Cardiac septum (tissue), 1 donor: Measurements from ENCODE around the gene MRPS31. TPM values are rescaled to one million over a fixed set of nuclear protein-coding genes. Genes with fewer than 3 reads are reported as not detected.

Source experiments
- DNase-seq: peaks from one replicate; pipeline ENCODE4 v3.0.0-alpha.2; 2020; ENCODE audit warnings: low spot score
- intact Hi-C: fragments of 100-400 bp; cut with DNase I; formaldehyde crosslinking; loops from one replicate; pipeline ENCODE4 v1.14.0; 2022
- long read RNA-seq: library from polyadenylated mRNA; unstranded; transcript quantifications from one replicate; pipeline ENCODE4 v2.0.0, GENCODE V29; 2021
- total RNA-seq: library from RNA; stranded (reverse); fragmentation: NEBNext Ultra II Directional; extraction: Animal tissue kit (Norgen Biotek cat#: 25700); gene quantifications from one replicate; pipeline ENCODE4 v1.2.1, GENCODE V29; 2021
- donor health status: DM: no; HTN: no; CAD: no.

The MRPS31 gene
- 22.5 TPM for total RNA-seq
- long read RNA-seq, transcript MRPS31-201 (7 exons, 1,462 nt) = major isoform, 39 of 51 reads
- long read RNA-seq, partial matches to known transcripts = 10 of 51 reads
- long read RNA-seq, other reads (novel, unspliced or antisense) = 1 of 51 reads

- peak; percentile 98 for DNase-seq
- intact Hi-C loops = no loop called here
Measured at GRCh38 chr13:40770934-40771618, at the start of gene MRPS31. Gene MRPS31 (minus strand): TSS chr13:40771190. CDS start chr13:40771136, 54 bp downstream.

GRCh38 chr13:40819797-40820315 lies 48.9 kb upstream of the MRPS31 start:
- no peak for DNase-seq
- intact Hi-C loops = no loop called here

GRCh38 chr13:40818926-40819325 lies 47.9 kb upstream of the MRPS31 start:
- intact Hi-C loops = no loop called here
- DNase-seq = no peak

- no peak for DNase-seq
- intact Hi-C loops = no loop called here
Measured at GRCh38 chr13:40814803-40815202, 43.8 kb upstream of the MRPS31 start.

GRCh38 chr13:40813667-40814454 lies 42.9 kb upstream of the MRPS31 start:
- DNase-seq = no peak
- intact Hi-C loops = no loop called here

GRCh38 chr13:40812724-40813445 lies 41.9 kb upstream of the MRPS31 start:
- no peak for DNase-seq
- intact Hi-C loops = no loop called here

- intact Hi-C loops = no loop called here
- DNase-seq = no peak
Measured at GRCh38 chr13:40812102-40812501, 41.1 kb upstream of the MRPS31 start.

GRCh38 chr13:40809471-40809870 lies 38.5 kb upstream of the MRPS31 start:
- intact Hi-C loops = no loop called here
- DNase-seq = no peak

- no peak for DNase-seq
- intact Hi-C loops = no loop called here
Measured at GRCh38 chr13:40806241-40806640, 35.3 kb upstream of the MRPS31 start.

GRCh38 chr13:40803316-40803715 lies 32.3 kb upstream of the MRPS31 start:
- intact Hi-C loops = no loop called here
- no peak for DNase-seq

GRCh38 chr13:40801255-40802217 lies 30.5 kb upstream of the MRPS31 start:
- intact Hi-C loops = no loop called here
- DNase-seq = no peak

- DNase-seq = no peak
- intact Hi-C loops = no loop called here
Measured at GRCh38 chr13:40800559-40800958, 29.6 kb upstream of the MRPS31 start.

GRCh38 chr13:40799508-40799907 lies 28.5 kb upstream of the MRPS31 start:
- no peak for DNase-seq
- intact Hi-C loops = no loop called here

GRCh38 chr13:40798380-40798779 lies 27.4 kb upstream of the MRPS31 start:
- intact Hi-C loops = no loop called here
- DNase-seq = no peak

- intact Hi-C loops = no loop called here
- no peak for DNase-seq
Measured at GRCh38 chr13:40796649-40797048, 25.7 kb upstream of the MRPS31 start.

- no peak for DNase-seq
- intact Hi-C loops = no loop called here
Measured at GRCh38 chr13:40794414-40795368, 23.7 kb upstream of the MRPS31 start.

GRCh38 chr13:40793339-40793738 lies 22.3 kb upstream of the MRPS31 start:
- no peak for DNase-seq
- intact Hi-C loops = no loop called here
